HG03060 (cell line): Measurements from ENCODE around the gene SLC44A3.

ENCODE experiments used
- ATAC-seq: cut with Tn5 transposase; IDR thresholded peaks from one replicate; pipeline ENCODE4 v1.9.1; 2021; ENCODE audit warnings: low read depth, moderate number of reproducible peaks; ENCODE audit not compliant: unreplicated experiment

Gene SLC44A3

DNA sequence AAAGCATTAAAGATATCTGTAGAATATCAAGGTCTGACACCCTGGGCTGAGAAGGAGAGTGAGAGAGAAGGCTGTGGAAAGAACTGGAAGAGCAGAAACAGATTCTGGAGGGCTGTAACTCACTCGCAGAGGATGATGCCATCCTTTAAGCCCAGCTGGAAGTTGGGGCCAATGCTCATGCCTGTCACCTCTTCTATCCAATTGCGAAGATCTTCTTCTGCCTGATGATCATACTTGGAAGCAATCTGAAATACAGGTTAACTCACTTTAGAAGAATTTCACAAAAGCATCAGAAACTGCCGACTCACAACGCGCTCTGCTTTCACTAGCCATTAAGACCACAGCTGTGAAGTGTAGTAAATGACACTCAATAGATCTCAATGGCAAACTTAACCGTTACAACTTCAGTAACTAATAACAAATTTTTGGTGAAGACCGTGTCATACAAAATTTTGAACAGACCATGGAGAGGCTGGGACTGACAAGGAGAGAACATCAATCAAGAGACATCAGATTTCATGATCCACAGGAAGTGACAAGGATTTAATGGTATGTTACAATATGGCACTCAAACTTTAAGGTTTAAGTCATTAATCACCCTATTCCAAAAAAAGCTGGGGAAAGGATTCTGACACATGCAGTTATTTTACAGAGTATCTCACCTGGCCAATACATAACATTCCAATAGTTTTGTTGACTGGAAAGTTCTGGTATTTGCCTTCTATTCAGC is 83.3 kb downstream of the SLC44A3 start:
- ATAC-seq = no peak

- no peak for ATAC-seq
These were observed 85.0 kb downstream of the SLC44A3 start for GRCh38 chr1:94905207-94905606.

GRCh38 chr1:94906382-94906781 is 86.2 kb downstream of the SLC44A3 start:
- ATAC-seq = no peak

- ATAC-seq = no peak
These were observed 87.0 kb downstream of the SLC44A3 start for GRCh38 chr1:94907136-94907535.

DNA sequence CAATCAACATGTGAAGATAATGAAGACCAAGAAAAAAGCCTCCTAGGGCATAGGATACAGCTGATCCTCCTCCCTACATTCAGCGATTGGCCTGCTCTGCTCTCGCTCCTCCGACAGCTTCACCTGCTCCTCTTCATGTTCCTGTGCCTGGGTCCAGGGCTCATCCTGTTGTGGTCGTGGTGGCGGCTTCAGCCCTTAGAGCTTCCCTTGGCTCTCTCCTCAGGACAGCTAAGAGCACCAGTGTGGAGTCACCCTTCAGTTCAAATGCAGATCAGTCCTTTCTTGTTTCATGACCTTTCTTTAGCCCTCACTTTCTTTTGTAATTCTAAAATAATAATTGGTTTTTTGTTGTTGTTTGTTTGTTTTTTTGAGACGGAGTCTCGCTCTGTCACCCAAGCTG is 88.0 kb downstream of the SLC44A3 start:
- no peak for ATAC-seq

GRCh38 chr1:94908965-94909364 is 88.8 kb downstream of the SLC44A3 start:
- no peak for ATAC-seq

DNA sequence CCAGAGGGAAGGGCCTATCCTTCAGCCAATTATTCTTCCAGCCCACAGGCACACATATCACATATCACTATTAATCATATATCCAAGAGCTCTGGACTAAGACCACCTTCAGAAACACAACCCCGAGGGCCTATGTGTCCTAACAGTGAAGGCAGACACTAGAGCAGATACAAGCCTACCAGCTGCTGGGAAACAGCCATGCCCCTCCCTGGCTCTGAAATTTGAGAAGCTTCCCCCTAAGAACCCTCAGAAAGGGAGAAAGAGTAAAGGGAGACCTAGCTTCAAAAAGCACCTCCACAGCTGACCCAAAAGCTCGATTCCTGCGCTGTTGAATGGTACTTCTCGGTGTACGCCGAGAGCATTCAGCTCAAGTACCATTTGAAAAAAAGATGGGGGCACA is 89.3 kb downstream of the SLC44A3 start:
- no peak for ATAC-seq

DNA sequence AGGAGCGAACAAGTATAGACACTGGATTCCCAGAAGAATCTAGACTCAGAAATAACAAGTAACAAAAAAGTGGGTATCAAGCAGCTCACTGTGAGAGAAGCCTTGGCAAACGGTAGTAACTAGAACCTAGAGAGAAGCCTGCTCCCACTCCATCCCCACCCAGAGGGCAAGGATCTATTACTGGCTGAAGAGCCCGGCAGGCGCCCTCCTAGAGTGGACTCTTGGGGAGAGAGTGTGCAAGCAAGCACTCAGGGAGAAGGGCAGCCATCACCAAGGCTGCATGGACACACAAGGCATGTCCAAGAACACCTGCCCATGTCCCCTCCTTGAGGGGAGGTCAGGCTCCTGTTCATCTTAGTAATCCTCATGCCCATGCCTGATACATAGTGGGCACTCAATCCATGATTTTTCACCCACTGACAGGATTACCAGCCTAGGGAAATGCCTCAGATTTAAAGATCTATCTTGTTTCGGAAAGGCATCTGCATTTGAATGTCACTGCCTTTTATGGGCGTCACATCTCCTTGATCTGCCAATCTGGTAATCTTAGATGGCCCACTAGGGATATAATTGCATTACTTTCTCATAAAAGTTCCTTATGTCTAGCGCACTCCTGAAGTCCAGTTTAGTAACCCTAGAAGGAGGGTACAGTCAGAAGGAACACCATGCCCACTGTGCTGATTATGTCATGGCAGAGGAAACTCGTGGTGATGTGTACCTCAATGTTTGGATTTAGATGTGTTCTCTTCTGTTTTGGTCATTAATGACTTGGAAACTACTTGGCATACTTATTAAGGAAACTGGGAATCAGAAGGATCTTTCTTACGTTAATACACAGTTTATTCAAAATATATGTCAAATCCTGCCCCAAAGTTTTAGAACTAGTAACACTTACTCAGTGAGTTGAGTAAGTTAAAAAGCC is 92.4 kb downstream of the SLC44A3 start:
- ATAC-seq = no peak

- no peak for ATAC-seq
These were observed 97.1 kb downstream of the SLC44A3 start for GRCh38 chr1:94917251-94917650.

- ATAC-seq = no peak
These were observed 99.3 kb downstream of the SLC44A3 start for GRCh38 chr1:94919241-94920030.

DNA sequence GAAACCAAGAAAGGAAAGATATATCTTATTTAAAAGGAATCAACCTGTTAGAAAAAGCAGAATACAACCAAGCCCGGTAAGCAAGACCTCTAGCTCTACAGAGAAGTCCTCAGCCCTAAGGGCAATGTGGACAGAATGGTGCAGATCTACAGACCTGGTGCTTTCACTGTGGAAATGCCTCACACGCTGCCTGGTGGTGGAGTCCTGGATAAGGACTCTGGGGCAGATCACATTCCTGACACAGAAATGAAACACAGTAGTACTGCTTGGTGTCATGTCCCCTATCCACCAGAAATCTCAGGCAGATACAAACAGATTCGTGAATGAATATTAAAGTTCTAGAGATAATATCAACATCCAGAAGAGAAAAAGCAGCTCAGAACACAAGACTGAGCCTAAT is 99.9 kb downstream of the SLC44A3 start:
- no peak for ATAC-seq

- ATAC-seq = no peak
These were observed 101.8 kb downstream of the SLC44A3 start for GRCh38 chr1:94921977-94922376.

DNA sequence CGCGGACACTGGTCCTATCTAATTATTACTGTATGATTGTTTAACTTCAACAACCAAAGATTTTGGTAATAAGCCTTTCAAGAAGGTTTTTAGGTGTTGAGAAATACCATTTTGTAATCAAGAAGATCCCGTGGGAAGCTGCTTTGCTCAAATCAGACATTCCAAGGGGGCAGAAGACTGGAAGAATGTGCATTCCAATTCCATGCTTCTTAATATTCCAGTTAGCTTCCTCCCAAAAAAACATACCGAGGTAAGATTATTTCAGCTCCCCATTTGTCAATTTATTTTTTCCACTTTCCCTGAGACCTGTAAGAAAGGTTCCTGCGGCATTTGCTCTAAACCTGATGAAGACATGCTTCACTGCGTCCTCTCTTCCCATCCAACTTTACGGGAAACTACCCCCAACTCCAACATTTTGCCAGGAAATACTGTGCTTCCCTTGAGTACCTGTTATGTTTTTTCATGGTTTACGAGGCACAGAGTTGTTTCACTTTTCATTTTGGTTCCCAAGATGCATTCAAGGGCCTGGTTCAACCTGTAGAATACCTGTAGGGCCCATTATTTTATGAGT is 102.7 kb downstream of the SLC44A3 start:
- no peak for ATAC-seq

DNA sequence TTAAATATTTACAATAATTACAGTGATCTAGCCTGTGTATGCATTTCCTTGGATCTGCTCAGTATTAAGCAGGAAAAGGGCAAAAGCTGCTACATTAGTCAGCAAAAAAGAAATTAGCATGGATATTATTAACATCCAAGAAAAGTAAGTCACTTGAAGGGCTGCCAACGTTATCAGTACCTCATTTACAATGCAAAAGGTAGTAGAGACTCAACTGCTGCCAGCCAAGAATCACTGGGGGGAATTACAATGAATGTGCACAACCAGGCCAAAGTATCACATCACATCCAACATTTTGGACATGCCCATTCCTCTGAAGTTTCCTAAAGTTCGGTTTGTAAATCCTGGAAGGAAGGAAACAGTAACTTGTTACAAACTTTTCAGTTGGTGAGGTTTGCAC is 104.8 kb downstream of the SLC44A3 start:
- ATAC-seq = no peak

- ATAC-seq = no peak
These were observed 105.5 kb downstream of the SLC44A3 start for GRCh38 chr1:94925561-94926125.

- no peak for ATAC-seq
These were observed 106.2 kb downstream of the SLC44A3 start for GRCh38 chr1:94926126-94926914.

- ATAC-seq = no peak
These were observed 106.8 kb downstream of the SLC44A3 start, which contains the start of gene CNN3 for GRCh38 chr1:94926915-94927404. Gene CNN3 (minus strand): TSS chr1:94927110. CDS start chr1:94926894, 216 bp downstream.

DNA sequence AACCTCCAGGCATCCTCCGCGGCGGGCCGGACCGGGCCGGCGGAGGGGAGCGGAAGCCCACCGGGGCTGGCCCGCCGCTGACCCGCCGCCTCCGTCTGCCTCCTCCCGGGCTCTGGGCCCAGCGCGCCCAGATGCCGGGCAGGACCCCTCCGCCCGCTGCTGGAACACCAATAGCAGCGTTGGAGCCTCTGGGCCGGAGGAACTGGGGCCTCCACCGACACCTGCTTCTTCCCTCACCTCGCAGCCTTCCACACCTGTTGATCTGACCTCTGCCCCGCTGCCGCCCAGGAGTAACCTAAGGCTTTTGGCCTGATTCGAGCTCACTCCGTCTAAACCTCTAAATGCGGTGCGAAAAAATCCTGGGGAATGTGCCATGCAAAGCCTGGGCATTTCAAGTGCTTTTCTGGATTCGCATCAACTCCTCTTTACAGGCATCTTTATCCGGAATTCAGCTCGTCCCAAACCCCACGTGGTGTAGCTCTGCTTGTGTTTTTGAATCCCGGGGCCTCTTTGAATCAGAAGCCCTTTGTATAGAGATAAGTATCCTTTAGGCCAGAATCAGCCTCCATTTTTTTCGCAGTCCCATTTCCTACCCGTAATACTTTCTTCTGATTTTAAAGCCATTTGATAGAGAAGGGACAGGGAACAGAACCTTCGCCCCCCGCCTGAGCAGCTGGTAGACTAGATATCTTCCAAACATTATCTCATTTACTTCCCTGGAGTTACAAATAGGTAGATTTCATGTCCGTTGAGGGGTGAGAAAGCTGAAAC is 107.4 kb downstream of the SLC44A3 start:
- ATAC-seq = no peak
